NCI-H1417 treated with DMSO at 0.1 percent for 48 hours (cell line): ENCODE measurements around the gene USH1G.
"Not testable (repeated sequence)": the region's sequence is repeated elsewhere in the genome, so short reads cannot be mapped to it uniquely, and the experiment has no call there.

ENCODE experiments used
- DNase-seq: peaks from one replicate; lab custom pipeline; 2025; lab: John Stamatoyannopoulos, UW

Gene USH1G

GRCh38 chr17:74930535-74931036 is 7.5 kb upstream of the USH1G start:
- no peak for DNase-seq

- DNase-seq = no peak
Measured at GRCh38 chr17:74928786-74929185, 5.7 kb upstream of the USH1G start.

- no peak for DNase-seq
Measured at GRCh38 chr17:74925242-74925641, 2.2 kb upstream of the USH1G start.

GRCh38 chr17:74924250-74924948 is 1.3 kb upstream of the USH1G start, which contains the start of gene OTOP2:
OTOP2 (plus strand) TSS chr17:74924273; CDS start chr17:74924633, 360 bp downstream.
- DNase-seq = no peak

- no peak for DNase-seq
Measured at GRCh38 chr17:74923538-74924249, 639 bp upstream of the USH1G start.

GRCh38 chr17:74922172-74922571 is 883 bp downstream of the USH1G start:
- DNase-seq = no peak

- no peak for DNase-seq
Measured at GRCh38 chr17:74921769-74922168, 1.3 kb downstream of the USH1G start.

- no peak for DNase-seq
Measured at GRCh38 chr17:74921026-74921681, 1.9 kb downstream of the USH1G start.

- DNase-seq = no peak
Measured at GRCh38 chr17:74920642-74921025, 2.4 kb downstream of the USH1G start.

GRCh38 chr17:74920306-74920620 is 2.8 kb downstream of the USH1G start:
- DNase-seq = no peak

GRCh38 chr17:74919440-74920305 is 3.4 kb downstream of the USH1G start:
- DNase-seq = no peak

- DNase-seq = no peak
Measured at GRCh38 chr17:74918906-74919305, 4.1 kb downstream of the USH1G start.

- no peak for DNase-seq
Measured at GRCh38 chr17:74917430-74917829, 5.6 kb downstream of the USH1G start.

- no peak for DNase-seq
Measured at GRCh38 chr17:74916851-74917199, 6.2 kb downstream of the USH1G start.

GRCh38 chr17:74916136-74916850 is 6.8 kb downstream of the USH1G start:
- DNase-seq = no peak

GRCh38 chr17:74911423-74911822 is 11.6 kb downstream of the USH1G start:
- not testable (repeated sequence) for DNase-seq

GRCh38 chr17:74909097-74909496 is 14.0 kb downstream of the USH1G start:
- not testable (repeated sequence) for DNase-seq

GRCh38 chr17:74907012-74907411 is 16.0 kb downstream of the USH1G start:
- DNase-seq = no peak

GRCh38 chr17:74906214-74906793 is 16.8 kb downstream of the USH1G start:
- not testable (repeated sequence) for DNase-seq

- DNase-seq = no peak
Measured at GRCh38 chr17:74904687-74905409, 18.2 kb downstream of the USH1G start.
